Natural killer cell treated with Interleukin-12 subunit alpha and Interleukin-12 subunit beta and Interleukin-15 and Interleukin-18, amount 100 ng/mL, for 72 hours (primary cell): Measurements from ENCODE around the gene SLC25A25. TPM values are rescaled to one million over a fixed set of nuclear protein-coding genes. Genes with fewer than 3 reads are reported as not detected.

Experiments used
- ATAC-seq, 2 donors: fragments of 150-1000 bp; cut with Tn5 transposase in 1 of 2; sonication (Bioruptor Pico), chemical (Tn5 transposase) in 1 of 2; 2 replicates each; pipeline ENCODE4 v1.10.0; 2021
- DNase-seq: peaks from one replicate; pipeline ENCODE4 v3.0.0; 2022; ENCODE audit warnings: low spot score
- H3K27ac Mint-ChIP-seq, 2 donors: 1 replicate in 1 of 2; 2 replicates in 1 of 2; pipeline ENCODE4 v1.8.0; 2022; ENCODE audit warnings: mixed read lengths in 2 of 2, mild to moderate bottlenecking in 1 of 2, moderate library complexity in 1 of 2
- H3K27me3 Mint-ChIP-seq, 2 donors: 1 replicate in 1 of 2; 2 replicates in 1 of 2; pipeline ENCODE4 v1.8.0; 2022; ENCODE audit warnings: mixed read lengths in 2 of 2
- H3K36me3 Mint-ChIP-seq: one replicate; pipeline ENCODE4 v1.8.0; 2022; ENCODE audit warnings: mixed read lengths
- H3K4me1 Mint-ChIP-seq, 2 donors: 1 replicate in 1 of 2; 2 replicates in 1 of 2; pipeline ENCODE4 v1.8.0; 2022; ENCODE audit warnings: low read depth in 2 of 2, mixed read lengths in 2 of 2, mild to moderate bottlenecking in 1 of 2
- H3K4me3 Mint-ChIP-seq: one replicate; pipeline ENCODE4 v1.8.0; 2022; ENCODE audit warnings: mixed read lengths
- H3K9me3 Mint-ChIP-seq: 2 replicates; pipeline ENCODE4 v1.8.0; 2022; ENCODE audit warnings: mixed read lengths
- total RNA-seq, 2 donors: library from RNA; stranded (reverse); gene quantifications; one replicate each; pipeline ENCODE4 v1.2.3, GENCODE V29; 2022

The SLC25A25 gene
- total RNA-seq, 2 donors from 2014 or later = 15.0 to 23.2 TPM

DNA sequence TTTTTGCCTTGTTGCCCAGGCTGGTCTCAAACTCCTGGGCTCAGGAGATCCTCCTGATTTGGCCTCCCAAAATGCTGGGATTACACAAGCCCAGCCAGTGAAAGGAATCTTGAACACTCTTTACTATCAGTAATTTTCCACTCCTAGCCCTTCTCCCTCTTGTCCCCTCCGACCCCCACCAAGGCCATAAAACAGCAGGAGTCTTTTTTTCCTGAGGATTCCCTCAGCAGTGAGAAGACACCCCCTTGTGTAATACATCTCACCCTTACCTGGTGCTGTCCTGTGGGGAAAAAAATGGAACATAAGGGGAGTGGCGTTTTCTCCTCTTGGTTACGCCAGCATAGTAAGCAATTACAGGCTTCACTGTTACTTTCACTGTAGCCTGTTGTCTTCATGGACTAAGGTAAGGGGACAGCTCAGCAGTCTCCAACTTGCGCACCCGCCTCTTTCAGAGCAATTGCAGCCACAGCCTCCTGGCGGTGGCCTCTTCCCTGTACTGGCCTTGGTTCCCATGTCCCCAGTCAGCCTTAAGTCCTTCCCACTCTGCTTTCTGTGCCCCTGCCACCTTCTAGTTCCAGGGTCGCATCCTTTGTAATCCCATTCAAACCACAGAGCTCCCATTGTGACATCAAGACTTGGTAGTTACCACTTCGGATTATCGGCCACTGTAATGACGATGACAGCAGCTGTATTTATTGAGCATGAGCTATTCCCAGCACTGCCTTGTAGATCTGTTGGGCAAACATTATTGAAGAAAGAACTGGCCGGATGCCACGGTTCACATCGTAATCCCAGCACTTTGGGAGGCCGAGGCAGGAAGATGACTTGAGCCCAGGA is 10.9 kb upstream of the SLC25A25 start:
- H3K9me3 Mint-ChIP-seq = no peaks in the 10 kb centered on the region
- H3K4me1 Mint-ChIP-seq = peaks cover 9 to 12% of the 10 kb centered on the region in 2 donors
- no peaks in the 10 kb centered on the region for H3K36me3 Mint-ChIP-seq
- no peak for ATAC-seq
- H3K27me3 Mint-ChIP-seq = no peaks in the 10 kb centered on the region
- no peak for DNase-seq
- H3K27ac Mint-ChIP-seq = no peak overlapping the region
- H3K4me3 Mint-ChIP-seq = no peak overlapping the region

DNA sequence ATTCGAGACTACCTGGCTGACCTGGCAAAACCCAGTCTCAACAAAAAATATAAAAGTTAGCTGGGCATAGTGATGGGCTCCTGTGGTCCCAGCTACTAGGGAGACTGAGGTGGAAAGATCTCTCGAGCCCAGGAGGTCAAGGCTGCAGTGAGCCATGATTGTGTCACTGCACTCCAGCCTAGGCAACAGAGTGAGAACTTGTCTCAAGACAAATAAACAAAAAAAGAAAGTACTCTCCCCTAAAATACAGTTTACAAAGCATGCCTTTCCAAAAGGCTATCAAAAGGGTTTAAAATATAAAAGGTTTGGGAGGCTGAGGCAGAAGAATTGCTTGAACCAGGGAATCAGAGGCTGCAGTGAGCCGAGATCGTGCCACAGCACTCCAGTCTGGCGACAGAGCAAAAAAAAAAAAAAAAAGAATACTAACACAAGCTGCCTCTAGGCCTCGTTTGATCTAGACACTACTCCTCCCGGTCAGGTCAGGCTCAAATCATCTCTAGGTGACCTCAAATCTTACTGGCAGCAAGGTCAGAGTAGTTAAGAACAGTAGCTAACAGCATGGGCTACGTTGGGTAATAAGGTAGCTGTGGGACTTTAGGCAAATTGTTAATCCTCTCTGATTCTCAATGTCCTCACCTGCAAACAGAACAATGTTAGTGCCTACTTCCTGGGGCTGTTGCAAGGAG is 10.2 kb upstream of the SLC25A25 start:
- Mint-ChIP-seq H3K27ac (no peak overlapping the region), H3K4me3 (no peak overlapping the region), H3K27me3 (no peaks in the 10 kb centered on the region), H3K9me3 (no peaks in the 10 kb centered on the region), H3K4me1 (peaks cover 9 to 14% of the 10 kb centered on the region in 2 donors), H3K36me3 (no peaks in the 10 kb centered on the region)
- no peak for DNase-seq
- no peak for ATAC-seq

DNA sequence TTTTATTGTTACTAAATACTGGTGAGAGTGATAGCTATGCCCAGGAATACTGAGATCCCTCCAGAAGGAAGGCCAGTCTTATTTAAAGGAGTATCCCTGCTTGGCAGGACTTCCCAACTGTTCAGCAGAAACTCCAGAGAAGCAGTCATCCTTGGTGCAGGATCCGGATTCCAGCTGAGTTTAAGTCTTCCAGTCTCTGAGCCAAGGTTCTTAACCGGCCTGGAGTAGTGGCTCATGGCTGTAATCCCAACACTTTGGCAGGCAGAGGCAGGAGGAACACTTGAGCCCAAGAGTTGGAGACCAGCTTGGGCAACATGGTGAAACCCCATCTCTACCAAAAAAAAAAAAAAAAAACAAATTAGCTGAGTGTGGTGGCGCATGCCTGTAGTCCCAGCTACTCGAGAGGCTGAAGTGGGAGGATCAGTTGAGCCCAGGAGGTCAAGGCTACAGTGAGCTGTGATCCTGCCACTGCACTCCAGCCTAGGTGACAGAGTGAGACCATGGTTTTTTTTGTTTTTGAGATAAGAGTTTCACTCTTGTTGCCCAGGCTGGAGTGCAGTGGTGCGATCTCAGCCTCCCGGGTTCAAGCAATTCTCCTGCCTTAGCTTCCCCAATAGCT is 8.6 kb upstream of the SLC25A25 start:
- H3K4me1 Mint-ChIP-seq = peaks cover 7 to 14% of the 10 kb centered on the region in 2 donors
- H3K27me3 Mint-ChIP-seq = no peaks in the 10 kb centered on the region
- no peak overlapping the region for H3K4me3 Mint-ChIP-seq
- H3K27ac Mint-ChIP-seq = no peak overlapping the region
- H3K9me3 Mint-ChIP-seq = no peaks in the 10 kb centered on the region
- DNase-seq = no peak
- no peak for ATAC-seq
- H3K36me3 Mint-ChIP-seq = no peaks in the 10 kb centered on the region

DNA sequence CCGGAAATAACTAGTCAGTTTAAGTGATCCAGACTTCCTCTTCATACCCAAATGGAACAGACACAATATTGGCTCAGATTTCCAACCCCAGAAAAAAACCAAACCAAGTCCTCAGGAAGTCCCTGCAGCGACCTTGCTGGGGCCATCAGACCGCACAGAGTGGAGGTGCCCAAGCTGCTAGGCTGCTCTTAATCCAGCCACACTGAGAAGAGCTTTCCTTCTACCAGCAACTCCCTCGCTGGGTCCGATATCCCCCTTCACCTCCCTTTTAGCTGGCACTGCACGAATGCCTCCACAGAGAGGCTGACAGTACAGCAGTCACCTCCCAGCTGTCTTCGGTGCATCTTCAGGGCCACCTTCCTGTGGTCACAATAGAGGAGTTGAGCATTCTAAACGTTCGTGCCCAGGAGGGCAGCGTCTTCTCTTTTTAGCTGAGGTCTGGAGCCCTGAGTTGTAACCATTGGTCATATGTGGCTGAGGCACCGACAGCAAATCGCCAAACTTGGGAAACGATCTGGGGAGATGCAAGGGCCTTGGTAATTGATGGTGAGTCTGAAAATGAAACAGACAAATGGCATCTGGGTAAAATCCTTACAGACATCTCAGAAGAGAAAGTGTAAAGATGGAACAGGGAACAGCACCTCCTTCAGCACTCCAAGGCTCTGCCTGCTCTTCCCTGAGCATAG is 6.6 kb upstream of the SLC25A25 start:
- Mint-ChIP-seq H3K27me3 (no peaks in the 10 kb centered on the region), H3K4me1 (peaks cover 18 to 26% of the 10 kb centered on the region in 2 donors), H3K27ac (peak overlapping the region; percentile 58 to 85), H3K4me3 (peak overlapping the region; percentile 66), H3K9me3 (no peaks in the 10 kb centered on the region), H3K36me3 (no peaks in the 10 kb centered on the region)
- ATAC-seq (peak; percentile 35 to 57), DNase-seq (no peak)

DNA sequence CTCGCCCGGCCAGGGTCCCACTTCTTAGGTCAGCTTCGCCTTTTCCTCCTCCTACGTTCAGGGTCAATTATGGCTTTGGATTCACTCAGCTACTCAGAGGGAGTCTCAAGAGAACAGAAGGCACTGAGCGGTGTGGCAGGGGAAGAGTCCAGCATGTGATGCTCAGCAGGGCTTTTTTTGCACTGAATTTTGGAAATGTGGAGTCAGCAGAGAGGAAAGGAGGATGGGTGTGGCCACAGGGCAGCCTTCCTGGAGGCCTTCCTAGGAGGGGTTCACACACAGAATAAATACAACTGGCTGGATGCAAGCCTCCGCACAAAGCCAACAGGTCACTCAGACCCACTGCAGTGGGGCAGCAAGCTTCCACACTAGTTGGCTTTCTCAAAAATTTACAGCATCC is 5.8 kb upstream of the SLC25A25 start:
- ATAC-seq (no peak), DNase-seq (no peak)
- peak overlapping the region in 1 of 2 donors; percentile 85 for H3K27ac Mint-ChIP-seq
- peaks cover 18 to 26% of the 10 kb centered on the region in 2 donors for H3K4me1 Mint-ChIP-seq
- H3K27me3 Mint-ChIP-seq = no peaks in the 10 kb centered on the region
- H3K36me3 Mint-ChIP-seq = no peaks in the 10 kb centered on the region
- H3K9me3 Mint-ChIP-seq = no peaks in the 10 kb centered on the region
- peak overlapping the region; percentile 7 for H3K4me3 Mint-ChIP-seq

DNA sequence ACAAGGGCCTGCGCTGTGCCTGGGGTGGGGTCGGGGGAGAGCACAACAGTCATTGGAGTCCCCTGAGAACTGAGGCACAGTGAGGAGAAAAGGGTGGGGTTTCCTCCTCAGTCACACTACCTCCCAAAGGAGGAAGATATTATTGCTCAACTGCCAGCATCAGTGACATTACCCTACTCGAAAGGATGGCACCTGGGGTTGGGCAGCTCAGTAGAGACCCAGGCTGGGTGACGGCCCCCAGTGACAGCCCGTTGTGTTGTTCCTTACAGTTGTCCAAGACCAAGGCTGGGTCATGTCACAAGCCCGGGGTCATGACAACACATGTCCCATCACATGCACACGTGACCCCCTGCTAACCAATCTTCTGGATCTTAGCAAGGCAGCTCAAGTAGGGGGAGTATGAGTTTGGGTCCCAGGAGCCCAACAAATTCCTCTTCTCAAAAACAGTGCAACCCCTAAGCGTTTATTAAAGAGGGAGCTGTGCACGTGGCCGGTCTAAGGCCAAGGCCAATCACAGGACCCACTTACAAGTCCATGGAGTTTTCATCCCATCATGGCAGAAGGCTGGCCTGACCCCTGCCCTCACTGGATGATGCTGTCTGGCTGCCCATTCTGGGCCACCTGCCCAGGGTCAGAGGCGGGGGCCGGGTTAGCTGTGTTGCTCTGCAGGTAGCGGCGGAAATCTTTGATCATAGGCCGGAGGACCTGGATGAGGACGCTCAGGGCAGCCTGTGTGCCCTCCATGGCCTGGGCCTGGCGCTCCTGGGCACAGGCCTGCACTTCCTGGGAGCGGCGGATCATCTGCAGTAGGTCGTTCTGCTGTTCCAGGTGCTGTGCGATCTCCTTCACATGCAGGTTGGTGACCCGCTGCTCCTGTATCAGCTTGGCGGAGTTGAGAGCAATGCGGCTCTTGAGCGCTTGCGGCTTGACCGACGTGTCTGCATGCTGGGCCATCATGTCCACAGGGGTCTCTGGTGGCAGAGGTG is 4.9 kb upstream of the SLC25A25 start:
- peaks cover 18 to 26% of the 10 kb centered on the region in 2 donors for H3K4me1 Mint-ChIP-seq

DNA sequence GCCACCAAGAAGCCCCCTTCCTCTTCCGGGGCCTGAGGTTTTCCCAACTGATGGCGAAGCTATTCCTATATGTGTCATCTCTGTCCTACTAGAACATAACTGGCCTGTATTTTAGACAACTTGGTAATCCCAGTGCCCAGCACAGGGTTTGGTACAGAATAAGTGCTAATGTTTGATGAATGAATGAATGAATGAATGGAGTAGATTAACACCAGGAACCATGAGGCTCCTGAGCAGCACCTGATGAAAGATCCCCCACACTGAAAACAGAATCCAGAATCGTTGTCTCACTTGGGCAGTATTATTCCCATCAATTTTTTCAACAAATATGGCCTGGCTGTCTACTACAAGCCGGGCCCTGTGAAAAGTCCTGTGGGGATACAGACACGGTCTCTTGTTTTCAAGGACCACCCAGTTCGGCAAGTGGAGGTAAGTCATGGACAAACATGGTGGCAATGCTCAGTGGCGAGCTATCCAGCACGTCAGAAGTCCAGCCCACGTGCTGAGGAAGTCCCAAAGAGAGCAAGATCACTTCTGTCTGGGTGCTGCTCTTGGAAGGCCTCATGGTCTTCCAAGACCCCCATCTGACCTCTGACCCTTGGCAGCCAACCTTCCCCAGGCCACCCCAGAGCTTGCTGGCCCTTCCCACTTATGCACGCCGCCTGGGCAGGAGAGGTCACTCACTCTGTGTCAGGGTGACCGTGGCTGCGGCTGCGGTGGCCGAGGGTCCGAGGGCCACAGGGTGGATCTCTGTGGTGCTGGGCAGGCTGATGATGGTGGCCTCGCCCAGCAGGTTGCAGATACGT is 1.9 kb upstream of the SLC25A25 start:
- no peaks in the 10 kb centered on the region for H3K9me3 Mint-ChIP-seq
- no peak overlapping the region for H3K4me3 Mint-ChIP-seq
- H3K27ac Mint-ChIP-seq = no peak overlapping the region
- DNase-seq = no peak
- H3K27me3 Mint-ChIP-seq = no peaks in the 10 kb centered on the region
- peaks cover 30 to 37% of the 10 kb centered on the region in 2 donors for H3K4me1 Mint-ChIP-seq
- no peaks in the 10 kb centered on the region for H3K36me3 Mint-ChIP-seq
- no peak for ATAC-seq

More for the DNA sequence above, 4.9 kb upstream of the SLC25A25 start:
- no peak for DNase-seq
- Mint-ChIP-seq H3K36me3 (no peaks in the 10 kb centered on the region), H3K27ac (no peak overlapping the region), H3K4me3 (no peak overlapping the region), H3K27me3 (no peaks in the 10 kb centered on the region), H3K9me3 (no peaks in the 10 kb centered on the region)
- ATAC-seq = no peak

DNA sequence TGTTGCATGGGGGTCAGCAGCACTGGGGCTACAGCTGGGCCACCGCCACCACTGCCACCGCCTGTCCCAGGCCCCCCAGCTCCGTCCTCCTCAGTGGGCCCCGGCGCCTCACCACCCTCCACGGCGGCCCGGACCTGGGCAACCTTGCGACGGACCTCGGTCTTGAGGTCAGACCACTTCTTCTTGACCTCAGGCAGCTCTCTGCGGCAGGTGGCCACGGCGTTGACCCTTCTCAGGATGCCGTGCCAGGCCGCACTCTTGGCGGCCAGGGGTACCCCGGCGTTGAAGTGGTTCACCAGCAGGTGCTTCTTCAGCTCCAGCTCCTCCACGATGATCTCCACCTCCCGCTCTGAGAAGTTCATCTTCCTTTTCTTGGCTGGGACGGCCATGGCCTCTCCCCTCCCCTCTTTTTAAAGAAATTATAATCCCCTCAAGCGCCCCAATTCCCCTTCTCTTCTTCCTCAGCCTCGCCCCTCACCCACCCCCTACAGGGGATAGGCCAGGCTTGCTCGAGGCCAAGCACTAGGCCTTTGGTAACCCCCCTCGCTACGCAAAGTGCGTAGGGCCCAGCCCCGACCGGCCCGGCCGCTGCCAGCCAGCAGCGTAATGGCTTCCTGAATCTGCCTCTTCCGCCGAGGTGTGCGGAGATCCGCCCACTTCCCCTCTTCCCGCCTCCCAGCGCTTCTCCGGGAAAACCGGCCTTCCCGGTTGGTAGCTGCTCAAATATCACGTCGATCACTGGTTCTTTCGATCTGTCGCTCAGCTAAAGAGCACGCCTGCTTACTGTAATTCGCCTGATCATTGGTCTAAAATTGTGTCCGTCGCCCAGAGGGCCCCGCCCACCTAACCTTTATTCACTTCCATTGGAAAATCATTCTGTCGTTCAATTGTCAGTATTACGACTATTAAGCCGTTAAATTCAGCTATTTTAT is 1.1 kb upstream of the SLC25A25 start, which contains the start of gene NAIF1:
Gene NAIF1 (minus strand): TSS at position 608 of the 932 bp plus-strand sequence. CDS start 219 bp downstream, at position 389.
- Mint-ChIP-seq H3K4me1 (peaks cover 28 to 34% of the 10 kb centered on the region in 2 donors), H3K9me3 (no peaks in the 10 kb centered on the region), H3K27ac (no peak within 1 kb of the TSS), H3K27me3 (no peaks in the 10 kb centered on the region), H3K4me3 (no peak within 1 kb of the TSS), H3K36me3 (no peaks in the 10 kb centered on the region)
- peak; percentile 98 for DNase-seq
- peak; percentile 79 to 86 for ATAC-seq

DNA sequence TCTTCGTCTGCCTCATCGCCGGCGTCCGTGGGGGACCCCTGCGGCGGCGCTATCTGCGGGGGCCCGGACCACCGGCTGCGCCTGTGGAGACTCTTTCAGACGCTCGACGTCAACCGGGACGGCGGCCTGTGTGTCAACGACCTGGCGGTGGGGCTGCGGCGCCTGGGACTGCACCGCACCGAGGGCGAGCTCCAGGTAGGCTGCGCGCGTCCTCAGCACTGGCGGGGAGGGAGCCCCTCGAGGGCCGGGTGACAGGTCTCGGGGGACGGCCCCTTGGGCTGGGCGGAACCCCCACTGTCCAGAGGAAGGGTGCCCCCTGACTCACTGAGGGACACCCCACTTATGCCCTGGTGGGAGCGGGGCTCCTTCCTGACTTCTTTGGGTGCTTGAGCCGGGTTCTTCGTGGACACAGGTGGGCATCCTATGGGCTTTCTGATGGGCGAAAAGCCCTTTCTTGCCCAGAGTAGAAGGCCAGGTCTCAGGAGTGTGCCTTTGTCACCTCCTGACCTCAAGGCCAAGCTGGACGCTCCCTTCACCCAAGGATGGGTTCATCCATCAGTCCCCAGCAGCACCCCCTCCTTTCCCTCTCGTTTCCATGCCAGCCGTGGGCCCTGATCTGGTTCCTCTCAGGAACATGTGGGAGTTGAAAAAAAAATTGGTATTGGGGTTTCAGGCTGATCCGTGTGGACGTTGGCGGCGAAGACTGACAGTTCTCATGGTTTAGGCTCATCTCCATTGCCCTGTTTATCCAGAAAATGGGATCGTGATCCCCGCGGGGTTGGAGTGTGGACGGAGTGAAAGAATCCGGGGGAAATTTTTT is 564 bp downstream of the SLC25A25 start:
- Mint-ChIP-seq H3K36me3 (no peaks in the 10 kb centered on the region), H3K9me3 (no peaks in the 10 kb centered on the region), H3K4me1 (peaks cover 39 to 46% of the 10 kb centered on the region in 2 donors), H3K27ac (peak overlapping the region; percentile 72 to 88), H3K4me3 (peak overlapping the region; percentile 96), H3K27me3 (no peaks in the 10 kb centered on the region)
- DNase-seq (peak; percentile 68), ATAC-seq (peak in 1 of 2 donors; percentile 0)

DNA sequence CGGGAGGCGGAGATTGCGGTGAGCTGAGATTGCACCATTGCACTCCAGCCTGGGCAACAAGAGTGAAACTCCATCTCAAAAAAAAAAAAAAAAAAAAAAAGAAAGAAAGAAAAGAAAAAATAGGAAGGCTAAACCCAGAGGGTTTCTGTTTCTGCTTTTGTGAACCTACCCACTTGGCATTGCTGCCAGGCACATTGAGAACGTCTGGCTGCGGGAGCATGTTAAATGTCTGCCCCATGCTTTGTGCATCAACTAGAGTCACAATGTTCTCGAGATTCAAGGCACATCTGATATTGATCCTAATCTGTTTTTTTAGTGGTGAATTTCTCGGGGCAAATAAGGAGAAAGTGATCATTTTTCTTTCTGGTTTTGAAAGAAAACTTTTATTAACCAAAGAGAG is 2.8 kb downstream of the SLC25A25 start:
- Mint-ChIP-seq H3K27ac (peak overlapping the region; percentile 85 to 86), H3K36me3 (no peaks in the 10 kb centered on the region), H3K9me3 (no peaks in the 10 kb centered on the region), H3K4me3 (peak overlapping the region; percentile 82), H3K4me1 (peaks cover 35 to 39% of the 10 kb centered on the region in 2 donors), H3K27me3 (no peaks in the 10 kb centered on the region)
- ATAC-seq = no peak
- DNase-seq = no peak
